Measurements from ENCODE around the gene TRIM31. TPM values are rescaled to one million over a fixed set of nuclear protein-coding genes. Genes with fewer than 3 reads are reported as not detected.

TRIM31 gene
- total RNA-seq, 2 donors from 2014 or later: 0.12 TPM; not detected in 1

- no peak overlapping the region for H3K4me3 Mint-ChIP-seq
- peaks cover 43% of the 10 kb centered on the region for H3K4me1 Mint-ChIP-seq (ENCODE audit: low read depth)
- no peaks in the 10 kb centered on the region for H3K9me3 Mint-ChIP-seq
- DNase-seq: no peak
- H3K36me3 Mint-ChIP-seq (ENCODE audit: insufficient read depth in 2 of 2): no peaks in the 10 kb centered on the region
- no peak overlapping the region for H3K27ac Mint-ChIP-seq
- peaks cover 41% of the 10 kb centered on the region for H3K27me3 Mint-ChIP-seq (ENCODE audit: low read depth)
- ATAC-seq (replicated peaks in 1 of 2): no peak
Measured at GRCh38 chr6:30097902-30098768, 14.8 kb downstream of the TRIM31 start.

GRCh38 chr6:30096829-30097228, 16.1 kb downstream of the TRIM31 start:
- H3K27ac Mint-ChIP-seq: no peak overlapping the region
- no peaks in the 10 kb centered on the region for H3K36me3 Mint-ChIP-seq (ENCODE audit: insufficient read depth in 2 of 2)
- no peak overlapping the region for H3K4me3 Mint-ChIP-seq
- DNase-seq (no peak), ATAC-seq (replicated peaks in 1 of 2) (no peak)
- peaks cover 50% of the 10 kb centered on the region for H3K27me3 Mint-ChIP-seq (ENCODE audit: low read depth)
- peaks cover 33% of the 10 kb centered on the region for H3K4me1 Mint-ChIP-seq (ENCODE audit: low read depth)
- H3K9me3 Mint-ChIP-seq: no peaks in the 10 kb centered on the region

- no peak overlapping the region for H3K27ac Mint-ChIP-seq
- no peak overlapping the region for H3K4me3 Mint-ChIP-seq
- peaks cover 49% of the 10 kb centered on the region for H3K27me3 Mint-ChIP-seq (ENCODE audit: low read depth)
- no peaks in the 10 kb centered on the region for H3K9me3 Mint-ChIP-seq
- H3K36me3 Mint-ChIP-seq (ENCODE audit: insufficient read depth in 2 of 2): no peaks in the 10 kb centered on the region
- DNase-seq: no peak
- ATAC-seq (replicated peaks in 1 of 2): no peak
- H3K4me1 Mint-ChIP-seq (ENCODE audit: low read depth): peaks cover 15% of the 10 kb centered on the region
Measured at GRCh38 chr6:30093951-30094661, 18.8 kb downstream of the TRIM31 start.

GRCh38 chr6:30092852-30093543, 19.9 kb downstream of the TRIM31 start:
- no peak overlapping the region for H3K4me3 Mint-ChIP-seq
- H3K36me3 Mint-ChIP-seq (ENCODE audit: insufficient read depth in 2 of 2): no peaks in the 10 kb centered on the region
- ATAC-seq (replicated peaks in 1 of 2): no peak
- H3K4me1 Mint-ChIP-seq (ENCODE audit: low read depth): peaks cover 7% of the 10 kb centered on the region
- DNase-seq: no peak
- H3K9me3 Mint-ChIP-seq: no peaks in the 10 kb centered on the region
- peaks cover 48% of the 10 kb centered on the region for H3K27me3 Mint-ChIP-seq (ENCODE audit: low read depth)
- H3K27ac Mint-ChIP-seq: no peak overlapping the region

- peaks cover 58% of the 10 kb centered on the region for H3K27me3 Mint-ChIP-seq (ENCODE audit: low read depth)
- no peak for ATAC-seq (replicated peaks in 1 of 2)
- H3K36me3 Mint-ChIP-seq (ENCODE audit: insufficient read depth in 2 of 2): no peaks in the 10 kb centered on the region
- no peak overlapping the region for H3K27ac Mint-ChIP-seq
- no peak overlapping the region for H3K4me3 Mint-ChIP-seq
- no peak for DNase-seq
- no peaks in the 10 kb centered on the region for H3K9me3 Mint-ChIP-seq
- no peaks in the 10 kb centered on the region for H3K4me1 Mint-ChIP-seq (ENCODE audit: low read depth)
Measured at GRCh38 chr6:30091577-30092381, 21.1 kb downstream of the TRIM31 start.

- Mint-ChIP-seq H3K9me3 (no peaks in the 10 kb centered on the region), H3K27me3 (ENCODE audit: low read depth) (peaks cover 51% of the 10 kb centered on the region), H3K4me3 (no peak overlapping the region)
Measured at GRCh38 chr6:30087876-30088275, 25.0 kb downstream of the TRIM31 start.

GRCh38 chr6:30077218-30077617, 35.7 kb downstream of the TRIM31 start:
- Mint-ChIP-seq H3K27me3 (ENCODE audit: low read depth) (peaks cover 46% of the 10 kb centered on the region), H3K4me1 (ENCODE audit: low read depth) (peaks cover 36% of the 10 kb centered on the region), H3K4me3 (no peak overlapping the region), H3K9me3 (no peaks in the 10 kb centered on the region), H3K36me3 (ENCODE audit: insufficient read depth in 2 of 2) (peaks cover 0 to 2% of the 10 kb centered on the region in 2 donors), H3K27ac (no peak overlapping the region)
- ATAC-seq (replicated peaks in 1 of 2): no peak
- DNase-seq: no peak

More at GRCh38 chr6:30087876-30088275, 25.0 kb downstream of the TRIM31 start:
- Mint-ChIP-seq H3K4me1 (ENCODE audit: low read depth) (no peaks in the 10 kb centered on the region), H3K36me3 (ENCODE audit: insufficient read depth in 2 of 2) (peaks cover 0 to 2% of the 10 kb centered on the region in 2 donors), H3K27ac (no peak overlapping the region)
- DNase-seq (no peak), ATAC-seq (replicated peaks in 1 of 2) (no peak)

- Mint-ChIP-seq H3K4me1 (ENCODE audit: low read depth) (peaks cover 44% of the 10 kb centered on the region), H3K4me3 (peak overlapping the region; percentile 80 to 82), H3K27ac (no peak overlapping the region), H3K9me3 (no peaks in the 10 kb centered on the region), H3K27me3 (ENCODE audit: low read depth) (peaks cover 56% of the 10 kb centered on the region), H3K36me3 (ENCODE audit: insufficient read depth in 2 of 2) (peaks cover 0 to 2% of the 10 kb centered on the region in 2 donors)
- DNase-seq: peak; percentile 35 to 46
- ATAC-seq (replicated peaks in 1 of 2): peak; percentile 29 to 38
Measured at GRCh38 chr6:30075790-30076732, 36.8 kb downstream of the TRIM31 start.

GRCh38 chr6:30075094-30075789, 37.6 kb downstream of the TRIM31 start, which contains the start of gene RNF39:
RNF39 (minus strand) TSS chr6:30075769; CDS start chr6:30075585, 184 bp downstream.
- H3K27me3 Mint-ChIP-seq (ENCODE audit: low read depth): peaks cover 64% of the 10 kb centered on the region

GRCh38 chr6:30074331-30075093, 38.4 kb downstream of the TRIM31 start:
- H3K4me1 Mint-ChIP-seq (ENCODE audit: low read depth): peaks cover 54% of the 10 kb centered on the region
- no peak overlapping the region for H3K27ac Mint-ChIP-seq
- peak overlapping the region; percentile 82 for H3K4me3 Mint-ChIP-seq
- peak in 1 of 2 donors; percentile 48 for ATAC-seq (replicated peaks in 1 of 2)
- H3K36me3 Mint-ChIP-seq (ENCODE audit: insufficient read depth in 2 of 2): peaks cover 3 to 9% of the 10 kb centered on the region in 2 donors
- no peaks in the 10 kb centered on the region for H3K9me3 Mint-ChIP-seq
- no peak for DNase-seq
- peaks cover 68% of the 10 kb centered on the region for H3K27me3 Mint-ChIP-seq (ENCODE audit: low read depth)

More at GRCh38 chr6:30075094-30075789, 37.6 kb downstream of the TRIM31 start, which contains the start of gene RNF39:
- H3K27ac Mint-ChIP-seq: no peak within 1 kb of the TSS
- H3K4me1 Mint-ChIP-seq (ENCODE audit: low read depth): peaks cover 52% of the 10 kb centered on the region
- ATAC-seq (replicated peaks in 1 of 2) (peak; percentile 26 to 36), DNase-seq (peak; percentile 20 to 25)
- peak within 1 kb of the TSS; percentile 82 for H3K4me3 Mint-ChIP-seq
- H3K9me3 Mint-ChIP-seq: no peaks in the 10 kb centered on the region
- peaks cover 0 to 6% of the 10 kb centered on the region in 2 donors for H3K36me3 Mint-ChIP-seq (ENCODE audit: insufficient read depth in 2 of 2)
